Measurements from ENCODE around the gene RNF13. TPM values are rescaled to one million over a fixed set of nuclear protein-coding genes. Genes with fewer than 3 reads are reported as not detected.
"Not testable (repeated sequence)": the region's sequence is repeated elsewhere in the genome, so short reads cannot be mapped to it uniquely, and the experiment has no call there.

The RNF13 gene
- total RNA-seq, 2 donors from 2014 or later = 41.3 to 49.1 TPM

DNA sequence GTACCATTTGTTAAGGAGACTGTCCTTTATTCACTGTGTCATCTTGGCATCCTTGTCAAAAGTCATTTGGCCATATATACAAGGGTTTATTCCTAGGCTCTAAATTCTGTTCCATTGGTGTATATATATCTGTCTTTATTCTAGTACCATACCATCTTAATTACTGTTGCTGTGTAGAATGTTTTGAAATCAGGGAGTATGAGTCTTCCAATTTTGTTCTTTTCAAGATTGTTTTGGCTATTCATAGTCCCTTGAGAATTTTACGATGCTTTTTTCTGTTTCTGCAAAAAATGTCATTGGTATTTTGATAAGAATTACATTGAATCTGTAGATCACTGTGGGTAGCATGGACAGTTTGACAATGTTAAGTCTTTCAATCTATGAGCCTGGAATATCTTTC lies 128.9 kb downstream of the RNF13 start:
- no peak overlapping the region for H3K9ac ChIP-seq (ENCODE audit: low read depth in 2 of 2, low read length in 2 of 2)
- intact Hi-C loops (cut with DNase I) = no loop called here
- no peaks in the 10 kb centered on the region for H3K9me3 ChIP-seq
- no peaks in the 10 kb centered on the region for H3K36me3 ChIP-seq
- TF ChIP-seq, protein P1, sequence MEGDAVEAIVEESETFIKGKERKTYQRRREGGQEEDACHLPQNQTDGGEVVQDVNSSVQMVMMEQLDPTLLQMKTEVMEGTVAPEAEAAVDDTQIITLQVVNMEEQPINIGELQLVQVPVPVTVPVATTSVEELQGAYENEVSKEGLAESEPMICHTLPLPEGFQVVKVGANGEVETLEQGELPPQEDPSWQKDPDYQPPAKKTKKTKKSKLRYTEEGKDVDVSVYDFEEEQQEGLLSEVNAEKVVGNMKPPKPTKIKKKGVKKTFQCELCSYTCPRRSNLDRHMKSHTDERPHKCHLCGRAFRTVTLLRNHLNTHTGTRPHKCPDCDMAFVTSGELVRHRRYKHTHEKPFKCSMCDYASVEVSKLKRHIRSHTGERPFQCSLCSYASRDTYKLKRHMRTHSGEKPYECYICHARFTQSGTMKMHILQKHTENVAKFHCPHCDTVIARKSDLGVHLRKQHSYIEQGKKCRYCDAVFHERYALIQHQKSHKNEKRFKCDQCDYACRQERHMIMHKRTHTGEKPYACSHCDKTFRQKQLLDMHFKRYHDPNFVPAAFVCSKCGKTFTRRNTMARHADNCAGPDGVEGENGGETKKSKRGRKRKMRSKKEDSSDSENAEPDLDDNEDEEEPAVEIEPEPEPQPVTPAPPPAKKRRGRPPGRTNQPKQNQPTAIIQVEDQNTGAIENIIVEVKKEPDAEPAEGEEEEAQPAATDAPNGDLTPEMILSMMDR (IDR thresholded peaks at IDR 0.05) = no peak
- no peak overlapping the region for H3K27ac ChIP-seq
- H3K27me3 ChIP-seq = no peaks in the 10 kb centered on the region
- H3K4me1 ChIP-seq = no peaks in the 10 kb centered on the region
- no peak overlapping the region for H3K4me3 ChIP-seq
- no peak for DNase-seq

DNA sequence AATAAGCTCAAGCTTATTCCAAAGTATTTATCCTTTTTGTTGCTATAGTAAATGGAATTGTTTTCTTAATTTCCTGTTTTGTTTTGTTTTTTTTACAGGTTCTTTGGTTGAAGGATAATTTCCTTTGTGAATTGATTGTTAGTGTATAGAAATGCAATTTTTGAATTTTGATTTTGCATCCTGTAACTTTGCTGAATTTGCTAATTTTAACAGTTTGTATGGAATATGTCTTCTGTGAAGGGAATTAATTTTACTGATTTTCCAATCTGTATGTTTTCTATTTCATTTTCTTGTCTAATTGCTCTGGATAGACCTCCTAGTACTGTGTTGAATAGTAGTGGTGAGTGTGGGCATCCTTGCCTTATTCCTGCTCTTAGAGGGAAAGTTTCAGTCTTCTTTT lies 129.4 kb downstream of the RNF13 start:
- Histone ChIP-seq H3K27ac (no peak overlapping the region), H3K36me3 (no peaks in the 10 kb centered on the region), H3K9me3 (no peaks in the 10 kb centered on the region), H3K9ac (ENCODE audit: low read depth in 2 of 2, low read length in 2 of 2) (no peak overlapping the region), H3K4me3 (no peak overlapping the region), H3K27me3 (no peaks in the 10 kb centered on the region), H3K4me1 (no peaks in the 10 kb centered on the region)
- no peak for DNase-seq
- intact Hi-C loops (cut with DNase I) = no loop called here
- TF ChIP-seq, protein P1 (IDR thresholded peaks at IDR 0.05) = no peak

- H3K27me3 ChIP-seq; H3K9me3 ChIP-seq; H3K36me3 ChIP-seq; DNase-seq; H3K4me3 ChIP-seq; intact Hi-C loops (cut with DNase I); H3K4me1 ChIP-seq; H3K27ac ChIP-seq; H3K9ac ChIP-seq (ENCODE audit: low read depth in 2 of 2, low read length in 2 of 2): not testable (repeated sequence)
Measured at GRCh38 chr3:149943966-149944365, 131.0 kb downstream of the RNF13 start.

DNA sequence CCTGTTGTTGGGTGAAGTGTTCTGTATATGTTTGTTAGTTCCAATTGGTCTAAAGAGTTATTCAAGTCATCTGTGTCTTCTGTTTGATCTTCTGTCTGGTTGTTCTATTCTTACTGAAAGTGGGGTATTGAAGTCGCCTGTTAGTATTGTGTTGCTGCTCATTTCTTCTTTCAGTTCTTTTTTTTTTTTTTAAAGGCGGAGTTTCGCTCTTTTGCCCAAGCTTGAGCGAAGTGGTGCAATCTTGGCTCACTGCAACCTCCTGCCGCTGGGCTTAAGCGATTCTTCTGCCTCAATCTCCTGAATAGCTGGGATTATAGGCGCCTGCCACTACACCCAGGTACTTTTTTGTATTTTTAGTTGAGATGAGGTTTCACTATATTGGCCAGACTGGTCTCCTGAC lies 134.2 kb downstream of the RNF13 start:
- no peak overlapping the region for H3K27ac ChIP-seq
- no peaks in the 10 kb centered on the region for H3K36me3 ChIP-seq
- H3K27me3 ChIP-seq = no peaks in the 10 kb centered on the region
- TF ChIP-seq, protein P1 (IDR thresholded peaks at IDR 0.05) = no peak
- no peaks in the 10 kb centered on the region for H3K9me3 ChIP-seq
- DNase-seq = no peak
- no peaks in the 10 kb centered on the region for H3K4me1 ChIP-seq
- H3K4me3 ChIP-seq = no peak overlapping the region
- H3K9ac ChIP-seq (ENCODE audit: low read depth in 2 of 2, low read length in 2 of 2) = no peak overlapping the region
- intact Hi-C loops (cut with DNase I) = no loop called here

DNA sequence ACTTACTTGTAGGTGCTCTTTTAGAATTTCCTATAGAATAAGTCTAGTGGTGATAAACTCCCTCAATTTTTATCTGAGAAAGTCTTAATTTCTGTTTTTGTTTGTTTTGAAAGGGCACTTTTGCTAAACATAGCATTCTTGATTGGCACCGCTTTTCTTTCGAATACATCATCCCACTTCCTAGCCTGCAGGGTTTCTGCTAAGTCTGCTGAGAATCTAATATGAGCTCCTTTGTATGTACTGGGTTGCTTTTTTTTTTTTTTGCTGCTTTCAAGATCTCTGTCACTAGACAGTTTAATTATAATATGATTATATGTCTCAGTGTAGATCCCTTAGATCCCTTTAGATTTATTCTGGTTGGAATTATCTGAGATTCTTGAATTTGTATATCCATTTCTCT lies 136.2 kb downstream of the RNF13 start:
- Histone ChIP-seq H3K4me3 (no peak overlapping the region), H3K9ac (ENCODE audit: low read depth in 2 of 2, low read length in 2 of 2) (no peak overlapping the region)
- TF ChIP-seq, protein P1 (IDR thresholded peaks at IDR 0.05) = no peak

DNA sequence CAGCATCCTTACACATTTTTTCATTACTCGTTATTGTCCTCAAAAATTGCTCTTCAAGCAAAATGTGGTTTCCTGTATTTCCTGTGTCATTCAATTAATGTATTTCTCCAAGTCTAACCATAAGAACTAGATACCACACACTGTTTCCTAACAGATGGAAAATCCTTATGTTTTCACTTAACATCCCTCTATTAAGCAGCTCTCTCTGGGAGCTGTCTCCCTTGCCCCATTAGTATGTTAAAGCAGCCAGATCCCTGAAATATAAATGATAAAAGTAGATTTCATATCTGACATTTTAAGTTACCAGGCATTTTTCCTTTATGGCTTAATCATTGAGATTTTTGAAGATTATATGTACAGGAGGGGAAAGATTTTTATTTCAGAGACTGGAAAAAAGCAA lies 141.8 kb downstream of the RNF13 start:
- H3K9me3 ChIP-seq = no peaks in the 10 kb centered on the region

More for the DNA sequence above, 136.2 kb downstream of the RNF13 start:
- no peak for DNase-seq
- Histone ChIP-seq H3K4me1 (no peaks in the 10 kb centered on the region), H3K9me3 (no peaks in the 10 kb centered on the region), H3K27ac (no peak overlapping the region), H3K36me3 (no peaks in the 10 kb centered on the region), H3K27me3 (no peaks in the 10 kb centered on the region)
- intact Hi-C loops (cut with DNase I) = no loop called here

More for the DNA sequence above, 141.8 kb downstream of the RNF13 start:
- intact Hi-C loops (cut with DNase I) = no loop called here
- TF ChIP-seq, protein P1 (IDR thresholded peaks at IDR 0.05) = no peak
- H3K9ac ChIP-seq (ENCODE audit: low read depth in 2 of 2, low read length in 2 of 2) = no peak overlapping the region
- no peak for DNase-seq
- no peak overlapping the region for H3K27ac ChIP-seq
- H3K4me3 ChIP-seq = no peak overlapping the region
- H3K27me3 ChIP-seq = no peaks in the 10 kb centered on the region
- no peaks in the 10 kb centered on the region for H3K4me1 ChIP-seq
- H3K36me3 ChIP-seq = no peaks in the 10 kb centered on the region
